GM12892 (cell line): ENCODE results near the gene GRAMD1C.

ENCODE experiments used
- DNase-seq: peaks from one replicate; pipeline ENCODE4 v3.0.0; 2011; ENCODE audit not compliant: insufficient read length
- FAIRE-seq: peaks from 2 replicates; lab custom pipeline; 2011; peaks lifted over from hg19 to GRCh38; lab: Jason Lieb, UNC
- POLR2A ChIP-seq: IDR thresholded peaks from 2 replicates; pipeline ENCODE4 v1.6.1; 2011; ENCODE audit warnings: low read depth, low read length, control low read depth
- POLR2AphosphoS5 ChIP-seq: IDR thresholded peaks from 2 replicates; pipeline ENCODE4 v1.6.1; 2011; ENCODE audit warnings: low read depth, low read length, control low read depth
- TAF1 ChIP-seq: IDR thresholded peaks from 2 replicates; pipeline ENCODE4 v1.6.1; 2011; ENCODE audit warnings: low read depth, mild to moderate bottlenecking, control low read depth, low read length, borderline replicate concordance

Gene GRAMD1C

GRCh38 chr3:113873814-113874526, 35.4 kb downstream of the GRAMD1C start:
- FAIRE-seq (no peak), DNase-seq (no peak)
- no peak for TF ChIP-seq TAF1
- TF ChIP-seq POLR2AphosphoS5: no peak
- TF ChIP-seq POLR2A: no peak

- TF ChIP-seq POLR2AphosphoS5 (no peak), TAF1 (no peak), POLR2A (no peak)
- FAIRE-seq: no peak
- DNase-seq: no peak
Measured at GRCh38 chr3:113878403-113878802, 39.8 kb downstream of the GRAMD1C start.

- no peak for FAIRE-seq
- TF ChIP-seq POLR2A (no peak), POLR2AphosphoS5 (no peak), TAF1 (no peak)
- DNase-seq: no peak
Measured at GRCh38 chr3:113885050-113885449, 46.5 kb downstream of the GRAMD1C start.

- DNase-seq: no peak
- no peak for TF ChIP-seq POLR2A
- no peak for TF ChIP-seq TAF1
- no peak for TF ChIP-seq POLR2AphosphoS5
- no peak for FAIRE-seq
Measured at GRCh38 chr3:113890256-113890900, 51.8 kb downstream of the GRAMD1C start.

- FAIRE-seq (no peak), DNase-seq (no peak)
- TF ChIP-seq POLR2A: no peak
- TF ChIP-seq TAF1: no peak
- no peak for TF ChIP-seq POLR2AphosphoS5
Measured at GRCh38 chr3:113894927-113895326, 56.3 kb downstream of the GRAMD1C start.

- FAIRE-seq: no peak
- TF ChIP-seq POLR2AphosphoS5: no peak
- no peak for TF ChIP-seq TAF1
- no peak for TF ChIP-seq POLR2A
Measured at GRCh38 chr3:113895964-113896363, 57.4 kb downstream of the GRAMD1C start.

GRCh38 chr3:113896930-113897329, 58.3 kb downstream of the GRAMD1C start:
- FAIRE-seq (no peak), DNase-seq (no peak)
- no peak for TF ChIP-seq POLR2A
- TF ChIP-seq TAF1: no peak
- no peak for TF ChIP-seq POLR2AphosphoS5

More at GRCh38 chr3:113895964-113896363, 57.4 kb downstream of the GRAMD1C start:
- no peak for DNase-seq

- TF ChIP-seq POLR2AphosphoS5 (no peak), TAF1 (no peak), POLR2A (no peak)
Measured at GRCh38 chr3:113897373-113897777, 58.8 kb downstream of the GRAMD1C start.

GRCh38 chr3:113898892-113899291, 60.3 kb downstream of the GRAMD1C start:
- FAIRE-seq (no peak), DNase-seq (no peak)
- TF ChIP-seq POLR2A (no peak), TAF1 (no peak), POLR2AphosphoS5 (no peak)

More at GRCh38 chr3:113897373-113897777, 58.8 kb downstream of the GRAMD1C start:
- FAIRE-seq: no peak
- DNase-seq: no peak

- DNase-seq (no peak), FAIRE-seq (peak; percentile 14)
- TF ChIP-seq TAF1 (no peak), POLR2A (no peak), POLR2AphosphoS5 (no peak)
Measured at GRCh38 chr3:113906568-113907140, 68.1 kb downstream of the GRAMD1C start.

GRCh38 chr3:113908133-113908532, 69.5 kb downstream of the GRAMD1C start:
- FAIRE-seq: no peak

More at GRCh38 chr3:113908133-113908532, 69.5 kb downstream of the GRAMD1C start:
- DNase-seq: no peak
- TF ChIP-seq TAF1 (no peak), POLR2A (no peak), POLR2AphosphoS5 (no peak)
